Thyroid gland (tissue), 4 donors: ENCODE results near the gene RRAD.

Experiments used
- POLR2A ChIP-seq, 2 donors: fragments of 450-650 bp; IDR thresholded peaks; one replicate each; pipeline ENCODE4 v1.6.1; 2017; ENCODE audit warnings: antibody characterized with exemption in 2 of 2, mild to moderate bottlenecking in 2 of 2, moderate library complexity in 1 of 2
- TF ChIP-seq, protein P1 (sequence below), 6 experiments: fragments of 200-600 bp in 3 of 6; fragments of 450-650 bp in 3 of 6; sonication (generic) in 3 of 6; IDR thresholded peaks; one replicate each; pipeline ENCODE4 v1.5.1; 2016 to 2019; ENCODE audit warnings: antibody characterized with exemption in 6 of 6, mild to moderate bottlenecking in 2 of 6, inconsistent platforms in 1 of 6, moderate library complexity in 1 of 6

DNA sequence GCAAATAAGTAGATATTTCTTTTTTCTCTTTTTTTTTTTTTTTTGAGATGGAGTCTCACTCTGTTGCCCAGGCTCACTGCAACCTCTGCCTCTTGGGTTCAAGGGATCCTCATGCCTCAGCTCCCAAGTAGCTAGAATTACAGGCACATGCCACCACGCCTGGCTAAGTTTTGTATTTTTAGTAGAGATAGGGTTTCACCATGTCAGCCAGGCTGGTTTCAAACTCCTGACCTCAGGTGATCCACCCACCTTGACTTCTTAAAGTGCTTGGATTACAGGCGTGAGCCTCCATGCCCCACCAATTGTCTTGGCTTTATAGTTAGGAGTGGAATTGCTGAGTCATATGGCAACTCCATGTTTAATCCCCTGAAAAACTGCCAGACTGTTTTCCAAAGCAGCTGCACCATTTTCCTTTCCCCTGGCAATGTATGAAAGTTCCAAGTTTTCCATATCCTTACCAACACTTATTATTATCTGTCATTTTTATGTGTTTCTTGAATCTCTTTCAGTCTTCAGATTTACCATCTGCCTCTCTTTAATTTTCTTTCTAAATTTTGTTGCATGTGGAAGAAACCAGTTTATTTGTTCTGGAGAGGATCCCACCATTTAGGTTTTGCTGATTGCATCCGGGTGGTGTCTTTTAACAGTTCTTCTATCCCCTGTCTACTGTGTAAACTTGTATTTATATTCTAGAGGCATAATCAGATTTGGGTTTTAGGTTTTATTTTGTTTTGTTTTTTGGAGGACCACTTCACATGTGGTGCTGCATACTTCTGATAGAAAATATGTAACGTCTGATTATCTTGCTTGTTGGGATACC lies 25.8 kb upstream of the RRAD start:
- TF ChIP-seq, protein P1, sequence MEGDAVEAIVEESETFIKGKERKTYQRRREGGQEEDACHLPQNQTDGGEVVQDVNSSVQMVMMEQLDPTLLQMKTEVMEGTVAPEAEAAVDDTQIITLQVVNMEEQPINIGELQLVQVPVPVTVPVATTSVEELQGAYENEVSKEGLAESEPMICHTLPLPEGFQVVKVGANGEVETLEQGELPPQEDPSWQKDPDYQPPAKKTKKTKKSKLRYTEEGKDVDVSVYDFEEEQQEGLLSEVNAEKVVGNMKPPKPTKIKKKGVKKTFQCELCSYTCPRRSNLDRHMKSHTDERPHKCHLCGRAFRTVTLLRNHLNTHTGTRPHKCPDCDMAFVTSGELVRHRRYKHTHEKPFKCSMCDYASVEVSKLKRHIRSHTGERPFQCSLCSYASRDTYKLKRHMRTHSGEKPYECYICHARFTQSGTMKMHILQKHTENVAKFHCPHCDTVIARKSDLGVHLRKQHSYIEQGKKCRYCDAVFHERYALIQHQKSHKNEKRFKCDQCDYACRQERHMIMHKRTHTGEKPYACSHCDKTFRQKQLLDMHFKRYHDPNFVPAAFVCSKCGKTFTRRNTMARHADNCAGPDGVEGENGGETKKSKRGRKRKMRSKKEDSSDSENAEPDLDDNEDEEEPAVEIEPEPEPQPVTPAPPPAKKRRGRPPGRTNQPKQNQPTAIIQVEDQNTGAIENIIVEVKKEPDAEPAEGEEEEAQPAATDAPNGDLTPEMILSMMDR (IDR thresholded peaks at IDR 0.05): no peak
- TF ChIP-seq POLR2A (IDR thresholded peaks at IDR 0.05): no peak
